ENCODE data around the gene HADHB. TPM values are rescaled to one million over a fixed set of nuclear protein-coding genes. Genes with fewer than 3 reads are reported as not detected.

Gene HADHB
- 14.7 and 30.8 TPM in 2 replicates for total RNA-seq (2014; rRNA removed; shearing (Covaris generic); ENCODE audit: low replicate concordance)

GRCh38 chr2:26244309-26245230, at the start of gene HADHB, which contains the start of gene HADHA:
TSS of gene HADHB (plus strand) at chr2:26244939. CDS start at chr2:26254255, 9,316 bp downstream.
TSS of gene HADHA (minus strand) at chr2:26244632. CDS start at chr2:26244596, 36 bp downstream.
- DNase-seq (ENCODE audit: low read depth) = peak; percentile 99
- in situ Hi-C loops (cut with HindIII; ENCODE audit: low pct_unique_long_range_greater_than_20kb, low sequenced_read_pairs) = no loop called here

GRCh38 chr2:26195040-26195984, 49.4 kb upstream of the HADHB start:
- no peak for DNase-seq (ENCODE audit: low read depth)
- in situ Hi-C loops (cut with HindIII; ENCODE audit: low pct_unique_long_range_greater_than_20kb, low sequenced_read_pairs) = no loop called here

GRCh38 chr2:26196683-26197418, 47.9 kb upstream of the HADHB start:
- in situ Hi-C loops (cut with HindIII; ENCODE audit: low pct_unique_long_range_greater_than_20kb, low sequenced_read_pairs) = no loop called here
- no peak for DNase-seq (ENCODE audit: low read depth)

GRCh38 chr2:26197516-26197915, 47.2 kb upstream of the HADHB start:
- in situ Hi-C loops (cut with HindIII; ENCODE audit: low pct_unique_long_range_greater_than_20kb, low sequenced_read_pairs) = no loop called here
- DNase-seq (ENCODE audit: low read depth) = no peak

- no peak for DNase-seq (ENCODE audit: low read depth)
- in situ Hi-C loops (cut with HindIII; ENCODE audit: low pct_unique_long_range_greater_than_20kb, low sequenced_read_pairs) = no loop called here
Measured at GRCh38 chr2:26202981-26203490, 41.7 kb upstream of the HADHB start.

- DNase-seq (ENCODE audit: low read depth) = no peak
- in situ Hi-C loops (cut with HindIII; ENCODE audit: low pct_unique_long_range_greater_than_20kb, low sequenced_read_pairs) = no loop called here
Measured at GRCh38 chr2:26203906-26204305, 40.8 kb upstream of the HADHB start.

- no peak for DNase-seq (ENCODE audit: low read depth)
- in situ Hi-C loops (cut with HindIII; ENCODE audit: low pct_unique_long_range_greater_than_20kb, low sequenced_read_pairs) = no loop called here
Measured at GRCh38 chr2:26212011-26212410, 32.7 kb upstream of the HADHB start.

- no peak for DNase-seq (ENCODE audit: low read depth)
- in situ Hi-C loops (cut with HindIII; ENCODE audit: low pct_unique_long_range_greater_than_20kb, low sequenced_read_pairs) = no loop called here
Measured at GRCh38 chr2:26214759-26215158, 30.0 kb upstream of the HADHB start.

- in situ Hi-C loops (cut with HindIII; ENCODE audit: low pct_unique_long_range_greater_than_20kb, low sequenced_read_pairs) = no loop called here
Measured at GRCh38 chr2:26215833-26216232, 28.9 kb upstream of the HADHB start.

GRCh38 chr2:26216587-26216986, 28.2 kb upstream of the HADHB start:
- in situ Hi-C loops (cut with HindIII; ENCODE audit: low pct_unique_long_range_greater_than_20kb, low sequenced_read_pairs) = no loop called here

More at GRCh38 chr2:26215833-26216232, 28.9 kb upstream of the HADHB start:
- DNase-seq (ENCODE audit: low read depth) = no peak

GRCh38 chr2:26217720-26218119, 27.0 kb upstream of the HADHB start:
- DNase-seq (ENCODE audit: low read depth) = no peak
- in situ Hi-C loops (cut with HindIII; ENCODE audit: low pct_unique_long_range_greater_than_20kb, low sequenced_read_pairs) = no loop called here

More at GRCh38 chr2:26216587-26216986, 28.2 kb upstream of the HADHB start:
- DNase-seq (ENCODE audit: low read depth) = no peak

GRCh38 chr2:26223018-26223417, 21.7 kb upstream of the HADHB start:
- no peak for DNase-seq (ENCODE audit: low read depth)
- in situ Hi-C loops (cut with HindIII; ENCODE audit: low pct_unique_long_range_greater_than_20kb, low sequenced_read_pairs) = no loop called here

GRCh38 chr2:26224095-26224494, 20.6 kb upstream of the HADHB start:
- DNase-seq (ENCODE audit: low read depth) = no peak
- in situ Hi-C loops (cut with HindIII; ENCODE audit: low pct_unique_long_range_greater_than_20kb, low sequenced_read_pairs) = no loop called here

GRCh38 chr2:26229595-26229994, 15.1 kb upstream of the HADHB start:
- in situ Hi-C loops (cut with HindIII; ENCODE audit: low pct_unique_long_range_greater_than_20kb, low sequenced_read_pairs) = no loop called here
- no peak for DNase-seq (ENCODE audit: low read depth)

GRCh38 chr2:26230806-26231205, 13.9 kb upstream of the HADHB start:
- in situ Hi-C loops (cut with HindIII; ENCODE audit: low pct_unique_long_range_greater_than_20kb, low sequenced_read_pairs) = no loop called here
- DNase-seq (ENCODE audit: low read depth) = no peak

- in situ Hi-C loops (cut with HindIII; ENCODE audit: low pct_unique_long_range_greater_than_20kb, low sequenced_read_pairs) = no loop called here
- no peak for DNase-seq (ENCODE audit: low read depth)
Measured at GRCh38 chr2:26235089-26235488, 9.7 kb upstream of the HADHB start.

GRCh38 chr2:26237868-26238267, 6.9 kb upstream of the HADHB start:
- in situ Hi-C loops (cut with HindIII; ENCODE audit: low pct_unique_long_range_greater_than_20kb, low sequenced_read_pairs) = no loop called here
- no peak for DNase-seq (ENCODE audit: low read depth)

Data from Caki2 (cell line).